ENCODE results near the gene DUSP8. TPM values are rescaled to one million over a fixed set of nuclear protein-coding genes. Genes with fewer than 3 reads are reported as not detected.
A peak's percentile ranks its signal among the peaks of the same experiment; 100 is the strongest.

The DUSP8 gene
- total RNA-seq, 1 experiment from 2014 or later, result 4.4 TPM

- no peak for DNase-seq
- Histone ChIP-seq H3K27me3 (ENCODE audit: insufficient read depth, low read length) (no peaks in the 10 kb centered on the region), H2BK12ac (ENCODE audit: insufficient read length, low read depth, low read length) (no peak overlapping the region), H4K8ac (replicated peaks; ENCODE audit: insufficient read length, low read depth, low read length) (no peak overlapping the region), H3K27ac (ENCODE audit: insufficient read length, low read depth, low read length) (no peak overlapping the region), H3T11ph (ENCODE audit: low read length) (no peak overlapping the region), H3K79me2 (ENCODE audit: insufficient read depth, low read length) (peaks cover 1% of the 10 kb centered on the region; the same call in 1 of the 2 replicates), H4K5ac (ENCODE audit: insufficient read length, low read depth, low read length) (no peak overlapping the region), H3K4ac (ENCODE audit: low read depth, low read length) (no peak overlapping the region), H3K23ac (ENCODE audit: insufficient read length, low read depth, low read length) (no peak overlapping the region), H4K20me1 (ENCODE audit: control insufficient read depth, insufficient read depth, insufficient read length) (no peaks in the 10 kb centered on the region), H2BK15ac (ENCODE audit: low read depth, low read length) (no peak overlapping the region), H3K23me2 (ENCODE audit: insufficient read length, low read depth, low read length, poor library complexity, severe bottlenecking) (no peaks in the 10 kb centered on the region), H2BK20ac (ENCODE audit: low read depth, low read length, poor library complexity, severe bottlenecking) (no peak overlapping the region), H3K56ac (ENCODE audit: insufficient read length, low read depth, low read length) (no peak overlapping the region), H2BK5ac (ENCODE audit: insufficient read length, low read length) (no peak overlapping the region), H2AFZ (ENCODE audit: low read length) (no peak overlapping the region), H3K9me3 (ENCODE audit: control insufficient read depth, low read depth, low read length) (no peaks in the 10 kb centered on the region), H2AK5ac (ENCODE audit: insufficient read length, low read length) (no peak overlapping the region), H4K91ac (ENCODE audit: insufficient read length, low read depth, low read length) (no peak overlapping the region), H3K18ac (ENCODE audit: insufficient read length, low read depth, low read length) (no peak overlapping the region), H3K9ac (ENCODE audit: extremely low read depth, insufficient read length, low read length) (no peak overlapping the region), H3K14ac (ENCODE audit: insufficient read depth, low read length) (no peak overlapping the region), H3K79me1 (ENCODE audit: insufficient read depth, low read depth, low read length, poor library complexity, severe bottlenecking) (peaks cover 9% of the 10 kb centered on the region), H2BK120ac (ENCODE audit: low read depth, low read length, poor library complexity, severe bottlenecking) (no peak overlapping the region), H3K4me1 (ENCODE audit: insufficient read depth, low read length) (no peaks in the 10 kb centered on the region), H3K4me2 (ENCODE audit: insufficient read depth, insufficient read length, low read length) (no peak overlapping the region)
- WGBS (ENCODE audit: extremely low coverage, insufficient read length, low lambda C conversion rate), result no CpG with 5 or more reads among the region's 10 CpGs
- no peaks in the 10 kb centered on the region for H3K27me3 Mint-ChIP-seq (ENCODE audit: low read depth)
- no peaks in the 10 kb centered on the region for H3K9me3 Mint-ChIP-seq
- H3K4me3 Mint-ChIP-seq, result no peak overlapping the region
- no peaks in the 10 kb centered on the region for H3K36me3 Mint-ChIP-seq (ENCODE audit: insufficient read depth in 1 of 3, low read depth in 3 of 3)
- TF ChIP-seq, protein P1, sequence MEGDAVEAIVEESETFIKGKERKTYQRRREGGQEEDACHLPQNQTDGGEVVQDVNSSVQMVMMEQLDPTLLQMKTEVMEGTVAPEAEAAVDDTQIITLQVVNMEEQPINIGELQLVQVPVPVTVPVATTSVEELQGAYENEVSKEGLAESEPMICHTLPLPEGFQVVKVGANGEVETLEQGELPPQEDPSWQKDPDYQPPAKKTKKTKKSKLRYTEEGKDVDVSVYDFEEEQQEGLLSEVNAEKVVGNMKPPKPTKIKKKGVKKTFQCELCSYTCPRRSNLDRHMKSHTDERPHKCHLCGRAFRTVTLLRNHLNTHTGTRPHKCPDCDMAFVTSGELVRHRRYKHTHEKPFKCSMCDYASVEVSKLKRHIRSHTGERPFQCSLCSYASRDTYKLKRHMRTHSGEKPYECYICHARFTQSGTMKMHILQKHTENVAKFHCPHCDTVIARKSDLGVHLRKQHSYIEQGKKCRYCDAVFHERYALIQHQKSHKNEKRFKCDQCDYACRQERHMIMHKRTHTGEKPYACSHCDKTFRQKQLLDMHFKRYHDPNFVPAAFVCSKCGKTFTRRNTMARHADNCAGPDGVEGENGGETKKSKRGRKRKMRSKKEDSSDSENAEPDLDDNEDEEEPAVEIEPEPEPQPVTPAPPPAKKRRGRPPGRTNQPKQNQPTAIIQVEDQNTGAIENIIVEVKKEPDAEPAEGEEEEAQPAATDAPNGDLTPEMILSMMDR (conservative IDR thresholded peaks at IDR 0.05), result no peak
- H3K27ac Mint-ChIP-seq, result peak overlapping the region in 1 of 3 experiments; percentile 65; a peak in 1 of 7 replicates
- H3K4me1 Mint-ChIP-seq, result peaks cover 0 to 7% of the 10 kb centered on the region in 2 experiments; a peak in 2 of 4 replicates
Observed at GRCh38 chr11:1528710-1529109, 43.4 kb downstream of the DUSP8 start.
